Measurements from ENCODE around the gene HMSD. TPM values are rescaled to one million over a fixed set of nuclear protein-coding genes. Genes with fewer than 3 reads are reported as not detected.

The HMSD gene, protein sequence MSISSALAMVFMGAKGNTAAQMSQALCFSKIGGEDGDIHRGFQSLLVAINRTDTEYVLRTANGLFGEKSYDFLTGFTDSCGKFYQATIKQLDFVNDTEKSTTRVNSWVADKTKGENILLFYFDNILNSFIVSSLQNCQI
- total RNA-seq (2022; extraction: Qiagen RNA extraction), result 0.06 to 0.60 TPM (median 0.30 TPM) in 4 of 5 replicates, not detected in the other

DNA sequence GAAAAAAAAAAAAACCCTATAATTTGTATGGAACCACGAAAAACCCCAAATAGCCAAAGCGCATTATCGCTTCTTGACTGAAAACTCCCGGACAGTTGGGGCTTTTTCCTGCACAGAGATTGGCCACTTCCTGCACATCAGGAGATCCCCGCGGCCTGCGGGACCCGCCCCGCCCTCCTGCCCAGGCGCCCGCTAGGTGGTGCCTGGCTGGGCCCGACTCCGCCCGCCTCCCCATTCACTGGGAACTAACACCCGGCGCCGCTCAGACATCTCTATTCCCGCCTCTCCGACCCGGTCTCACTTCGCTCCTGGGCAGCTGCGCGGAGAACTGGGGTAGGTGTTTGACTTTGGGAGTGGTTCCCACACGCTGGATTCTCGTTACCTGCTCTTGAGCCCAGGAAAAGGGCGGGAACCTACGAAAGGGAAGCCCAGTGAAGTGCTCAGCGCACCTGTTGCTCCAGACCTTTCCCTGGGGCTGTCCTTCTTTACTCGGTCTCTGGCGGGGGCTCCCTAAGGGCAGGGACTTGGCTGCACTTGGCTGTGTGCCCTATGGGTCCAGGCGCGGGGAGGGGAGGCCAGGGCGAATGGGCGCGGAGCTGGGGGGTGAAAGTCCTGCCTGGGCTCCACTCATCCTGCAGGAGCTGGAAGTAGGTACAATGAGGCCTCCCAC is at the start of gene HMSD:
Gene HMSD (plus strand): TSS at position 234 of the 670 bp plus-strand sequence. CDS start 4,155 bp downstream, outside the sequence.

DNA sequence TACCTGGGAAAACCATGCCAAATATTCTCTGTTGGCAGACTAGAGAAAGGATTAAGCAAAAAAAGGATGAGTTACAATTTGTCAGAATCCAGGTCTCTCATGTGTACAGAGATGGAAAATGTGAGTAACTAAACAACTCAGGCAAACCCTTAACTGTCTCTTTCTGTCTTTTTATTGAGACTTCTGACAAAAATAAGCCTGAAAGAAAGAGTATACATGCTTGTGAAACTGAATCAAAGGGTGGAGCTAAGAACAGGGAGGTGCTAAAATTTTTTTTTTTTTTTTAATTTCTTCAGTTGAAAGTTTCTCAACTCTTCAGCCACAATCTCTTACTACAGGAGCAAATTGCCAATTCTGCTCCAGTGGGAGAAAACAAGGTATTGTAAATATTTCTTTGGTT is 41.4 kb upstream of the HMSD start, which contains the start of gene SERPINB10:
Gene SERPINB10 (plus strand): TSS at position 295 of the 400 bp plus-strand sequence. CDS start 7,553 bp downstream, outside the sequence.

DNA sequence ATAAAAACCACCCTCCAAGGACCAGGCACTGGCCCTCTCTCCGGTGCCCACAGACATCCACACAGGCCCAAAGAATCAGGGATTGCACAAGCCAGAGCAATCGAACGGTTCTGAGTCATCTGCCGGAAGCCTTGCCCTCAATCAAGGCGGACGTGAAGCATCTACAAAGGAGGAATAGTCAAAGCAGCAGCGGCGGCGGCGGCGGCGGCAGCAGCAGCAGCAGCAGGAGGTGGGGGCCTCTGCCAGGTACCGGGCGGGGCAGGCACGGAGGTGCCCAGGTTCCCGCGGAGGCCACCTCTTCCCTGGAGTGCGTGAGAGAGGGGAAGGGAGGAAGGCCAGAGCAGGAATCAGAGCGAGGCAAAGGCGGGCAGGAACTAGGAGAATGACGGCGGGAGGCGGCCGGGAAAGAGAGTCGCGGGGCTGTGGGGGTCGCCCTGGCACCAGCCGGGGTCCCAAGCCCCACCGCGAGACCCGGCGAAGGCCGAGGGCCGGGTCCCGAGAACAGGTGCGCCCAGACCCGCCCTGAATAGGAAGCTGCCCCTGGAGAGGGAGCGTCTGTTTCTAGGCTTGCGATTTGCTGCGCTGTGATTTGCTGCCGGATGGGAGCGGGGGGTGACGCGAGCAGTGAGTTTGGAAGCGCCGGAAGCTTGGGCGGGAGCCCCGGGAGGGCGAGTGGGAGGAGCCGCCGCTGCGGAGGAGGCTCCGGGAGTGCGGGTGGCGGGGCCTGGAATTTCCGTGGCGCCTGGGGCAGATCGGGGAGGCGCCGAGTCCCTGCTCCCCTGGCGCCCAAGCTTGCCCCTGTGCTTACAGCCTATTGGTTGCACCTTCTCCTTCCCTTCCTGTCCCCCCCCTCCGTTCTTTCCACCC is 21.1 kb downstream of the HMSD start, which contains the start of gene SERPINB8:
Gene SERPINB8 (plus strand): TSS at position 140 of the 867 bp plus-strand sequence. CDS start 8,228 bp downstream, outside the sequence.

Other genes with a start within 250 kb of the HMSD start
- gene SERPINB11, start 246.3 kb upstream of the HMSD start, total RNA-seq (2022; extraction: Qiagen RNA extraction), result 0.20 TPM in 1 of 5 replicates, not detected in the others
- gene SERPINB7, start 173.9 kb upstream of the HMSD start, total RNA-seq (2022; extraction: Qiagen RNA extraction), result 1.7 to 2.5 TPM (median 2.3 TPM) in 5 replicates
- not detected in 5 replicates for gene SERPINB2, start 61.6 kb upstream of the HMSD start, total RNA-seq (2022; extraction: Qiagen RNA extraction)
- not detected in 5 replicates for gene SERPINB10, start 41.3 kb upstream of the HMSD start, total RNA-seq (2022; extraction: Qiagen RNA extraction)
- 8.2 to 13.2 TPM (median 10.5 TPM) in 5 replicates for gene SERPINB8, start 20.8 kb downstream of the HMSD start, total RNA-seq (2022; extraction: Qiagen RNA extraction)
- not detected in 5 replicates for gene LINC00305, start 199.8 kb downstream of the HMSD start, total RNA-seq (2022; extraction: Qiagen RNA extraction)